Nephron progenitor cell (in vitro differentiated cells): ENCODE data around the gene ZEB2.

ENCODE experiments used
- DNase-seq: peaks from one replicate; pipeline ENCODE4 v3.0.0; 2021
- H3K27ac Mint-ChIP-seq: 2 replicates; pipeline ENCODE4 v1.8.0; 2021; ENCODE audit warnings: mild to moderate bottlenecking, moderate library complexity, mixed read lengths
- H3K27me3 Mint-ChIP-seq: 2 replicates; pipeline ENCODE4 v1.8.0; 2021; ENCODE audit warnings: mild to moderate bottlenecking, low read depth, mixed read lengths; ENCODE audit not compliant: poor library complexity
- H3K36me3 Mint-ChIP-seq: 2 replicates; pipeline ENCODE4 v1.8.0; 2021; ENCODE audit warnings: low read depth, mixed read lengths
- H3K4me1 Mint-ChIP-seq: 2 replicates; pipeline ENCODE4 v1.8.0; 2021; ENCODE audit warnings: mixed read lengths
- H3K4me3 Mint-ChIP-seq: 2 replicates; pipeline ENCODE4 v1.8.0; 2021; ENCODE audit warnings: mild to moderate bottlenecking, moderate library complexity, mixed read lengths
- H3K9me3 Mint-ChIP-seq: 2 replicates; pipeline ENCODE4 v1.8.0; 2021; ENCODE audit warnings: mild to moderate bottlenecking, moderate library complexity, mixed read lengths
- CTCF ChIP-seq: fragments of 200-600 bp; sonication (generic); IDR thresholded peaks from 2 replicates; pipeline ENCODE4 v1.5.0; 2021; ENCODE audit warnings: antibody characterized with exemption

Gene ZEB2

GRCh38 chr2:144548088-144548487 lies 28.2 kb upstream of the ZEB2 start:
- Mint-ChIP-seq H3K9me3 (peaks cover 4% of the 10 kb centered on the region), H3K4me1 (peaks cover 45% of the 10 kb centered on the region), H3K27me3 (peaks cover 2% of the 10 kb centered on the region), H3K4me3 (no peak overlapping the region), H3K27ac (no peak overlapping the region), H3K36me3 (no peaks in the 10 kb centered on the region)
- no peak for TF ChIP-seq CTCF
- no peak for DNase-seq

DNA sequence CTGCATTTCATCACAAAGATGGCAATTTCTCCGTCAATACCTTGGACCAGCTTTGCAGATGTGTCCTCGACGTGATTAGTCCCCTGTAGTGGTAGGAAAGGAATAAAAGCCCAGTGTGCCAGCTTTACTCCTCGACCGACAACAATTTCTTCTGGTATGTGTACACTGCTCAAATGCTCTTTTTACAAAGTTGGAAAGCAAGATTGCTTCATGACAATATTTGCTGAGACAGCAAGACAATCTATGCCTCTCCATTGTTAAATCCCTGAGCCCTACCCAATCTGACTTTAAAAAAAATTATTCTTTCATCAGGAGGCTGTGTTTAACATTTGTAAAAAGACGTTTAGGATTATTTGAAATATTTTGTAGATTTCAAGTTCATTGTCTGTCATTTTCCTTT lies 27.6 kb upstream of the ZEB2 start:
- H3K4me1 Mint-ChIP-seq, result peaks cover 39% of the 10 kb centered on the region
- H3K36me3 Mint-ChIP-seq, result no peaks in the 10 kb centered on the region
- H3K9me3 Mint-ChIP-seq, result peaks cover 7% of the 10 kb centered on the region
- peak overlapping the region; percentile 64 for H3K27ac Mint-ChIP-seq
- no peak for DNase-seq
- H3K4me3 Mint-ChIP-seq, result no peak overlapping the region
- no peak for TF ChIP-seq CTCF
- peaks cover 2% of the 10 kb centered on the region for H3K27me3 Mint-ChIP-seq

DNA sequence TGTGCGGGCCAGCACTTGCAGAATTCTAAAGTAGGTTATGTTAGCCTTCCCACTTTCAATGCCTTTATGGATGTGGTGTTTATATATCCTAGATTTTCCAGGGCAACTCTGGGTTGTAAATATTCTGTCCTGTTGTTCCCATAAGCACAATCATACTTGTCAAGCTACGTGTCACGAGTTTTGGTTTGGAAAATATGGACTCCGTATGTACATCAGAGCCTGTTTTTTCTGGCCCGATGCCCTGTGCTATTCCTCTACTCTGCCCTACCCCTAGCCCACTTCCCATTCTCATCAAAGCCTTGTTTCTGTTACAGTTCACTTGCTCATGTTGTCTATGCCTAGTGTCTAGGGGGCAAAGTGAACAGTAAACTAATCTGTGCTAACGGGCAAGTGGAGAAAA lies 27.0 kb upstream of the ZEB2 start:
- peak overlapping the region; percentile 64 for H3K27ac Mint-ChIP-seq
- no peaks in the 10 kb centered on the region for H3K36me3 Mint-ChIP-seq
- DNase-seq, result no peak
- H3K4me3 Mint-ChIP-seq, result no peak overlapping the region
- peaks cover 2% of the 10 kb centered on the region for H3K27me3 Mint-ChIP-seq
- TF ChIP-seq CTCF, result no peak
- H3K9me3 Mint-ChIP-seq, result peaks cover 7% of the 10 kb centered on the region
- H3K4me1 Mint-ChIP-seq, result peaks cover 38% of the 10 kb centered on the region

DNA sequence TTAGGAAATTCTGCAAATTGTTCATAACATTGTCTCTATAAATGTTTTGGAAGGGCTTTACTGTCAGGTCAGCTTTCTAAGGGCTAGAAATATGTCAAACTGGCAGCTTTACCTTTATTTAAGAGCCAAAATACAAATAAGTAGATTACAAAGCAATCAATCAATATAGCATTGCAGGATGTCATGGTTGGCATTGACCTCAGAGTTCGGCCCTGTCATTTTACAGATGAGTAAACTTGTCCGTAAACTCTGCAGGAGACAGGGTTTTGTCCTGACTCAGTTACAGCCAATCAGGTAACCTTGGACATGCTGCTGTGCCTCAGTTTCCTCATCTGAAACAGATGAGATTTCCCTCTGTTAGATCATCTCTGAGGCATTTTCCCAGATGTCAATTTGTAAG lies 25.9 kb upstream of the ZEB2 start:
- no peaks in the 10 kb centered on the region for H3K36me3 Mint-ChIP-seq
- H3K27ac Mint-ChIP-seq, result no peak overlapping the region
- H3K9me3 Mint-ChIP-seq, result peaks cover 7% of the 10 kb centered on the region
- peaks cover 45% of the 10 kb centered on the region for H3K4me1 Mint-ChIP-seq
- H3K4me3 Mint-ChIP-seq, result no peak overlapping the region
- no peak for TF ChIP-seq CTCF
- no peaks in the 10 kb centered on the region for H3K27me3 Mint-ChIP-seq
- DNase-seq, result no peak

DNA sequence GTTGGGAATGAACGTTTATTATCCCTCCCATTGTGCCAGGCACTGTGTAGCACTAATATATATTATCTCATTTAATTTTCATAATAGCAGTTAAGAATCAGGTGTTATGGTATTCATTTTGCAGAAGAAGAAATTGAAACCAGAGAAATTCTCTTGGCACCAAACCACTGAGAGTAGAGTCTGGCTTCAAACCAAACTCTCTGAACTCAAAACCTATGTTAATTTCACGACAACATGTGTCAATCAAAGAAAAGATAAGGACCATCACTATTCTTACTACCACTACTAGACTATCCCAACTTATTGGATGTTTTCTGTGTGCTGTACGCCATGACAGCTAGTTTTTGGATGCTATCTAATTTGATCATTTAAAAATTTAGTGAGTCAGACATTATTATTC lies 24.1 kb upstream of the ZEB2 start:
- peaks cover 7% of the 10 kb centered on the region for H3K9me3 Mint-ChIP-seq
- H3K27ac Mint-ChIP-seq, result peak overlapping the region; percentile 73
- peaks cover 37% of the 10 kb centered on the region for H3K4me1 Mint-ChIP-seq
- no peak overlapping the region for H3K4me3 Mint-ChIP-seq
- TF ChIP-seq CTCF, result no peak
- no peaks in the 10 kb centered on the region for H3K27me3 Mint-ChIP-seq
- no peaks in the 10 kb centered on the region for H3K36me3 Mint-ChIP-seq
- no peak for DNase-seq

DNA sequence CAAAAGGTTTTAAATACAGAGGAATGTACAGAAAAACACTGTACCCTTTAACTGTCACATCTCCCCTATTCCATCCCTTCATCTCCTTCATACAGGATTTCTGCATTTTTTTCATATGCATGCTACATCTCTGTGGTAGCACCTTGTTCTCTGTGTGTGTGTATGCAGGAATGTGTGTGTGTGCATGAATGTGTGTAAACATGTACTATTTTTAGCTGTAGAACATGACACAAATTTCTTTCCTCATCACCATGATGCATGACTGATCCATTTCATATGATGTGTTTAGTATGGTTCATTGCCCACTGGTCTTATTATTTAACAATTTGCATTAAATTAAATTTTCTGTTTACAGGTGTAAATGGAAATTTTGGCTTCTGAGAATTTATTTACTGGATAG lies 21.5 kb upstream of the ZEB2 start:
- DNase-seq, result no peak
- H3K4me3 Mint-ChIP-seq, result no peak overlapping the region
- H3K27ac Mint-ChIP-seq, result no peak overlapping the region
- TF ChIP-seq CTCF, result no peak
- peaks cover 19% of the 10 kb centered on the region for H3K4me1 Mint-ChIP-seq
- no peaks in the 10 kb centered on the region for H3K36me3 Mint-ChIP-seq
- no peaks in the 10 kb centered on the region for H3K27me3 Mint-ChIP-seq
- H3K9me3 Mint-ChIP-seq, result peaks cover 7% of the 10 kb centered on the region
